Measurements from ENCODE around the gene DFFA.
A peak's percentile ranks its signal among the peaks of the same experiment; 100 is the strongest.

Gene DFFA

GRCh38 chr1:10440794-10441193, 31.5 kb downstream of the DFFA start:
- H3K4me1 ChIP-seq (ENCODE audit: control insufficient read depth, insufficient read depth, low read length, unreplicated experiment) = no peaks in the 10 kb centered on the region
- no peak overlapping the region for H2AFZ ChIP-seq (ENCODE audit: low read length, unreplicated experiment)
- H3K4me3 ChIP-seq (ENCODE audit: low read depth, low read length) = no peak overlapping the region
- H3K36me3 ChIP-seq (ENCODE audit: insufficient read depth, low read length) = no peaks in the 10 kb centered on the region
- no peaks in the 10 kb centered on the region for H3K79me2 ChIP-seq (ENCODE audit: control insufficient read depth, insufficient read depth, low read length, unreplicated experiment)
- H3K27me3 ChIP-seq (ENCODE audit: insufficient read depth, low read length) = no peaks in the 10 kb centered on the region
- H3K27ac ChIP-seq (ENCODE audit: low read depth, low read length) = no peak overlapping the region

DNA sequence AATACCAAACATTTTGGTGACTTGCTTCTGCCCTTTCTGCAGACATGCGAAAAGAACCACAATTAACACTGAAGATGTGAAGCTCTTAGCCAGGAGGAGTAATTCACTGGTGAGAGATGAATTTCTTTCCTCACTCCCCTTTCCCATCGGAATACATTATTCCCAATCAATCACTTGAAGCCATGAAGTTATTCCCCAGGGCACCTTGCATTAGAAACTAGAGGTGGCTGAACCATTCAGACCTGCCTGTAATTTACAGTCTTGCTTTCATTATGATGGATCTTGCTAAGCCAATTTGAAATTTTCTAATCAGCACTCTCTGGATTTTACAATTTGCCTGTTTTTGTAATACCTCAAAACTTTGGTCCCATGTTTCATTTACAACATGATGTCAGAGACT, 32.0 kb downstream of the DFFA start:
- Histone ChIP-seq H3K79me2 (ENCODE audit: control insufficient read depth, insufficient read depth, low read length, unreplicated experiment) (no peaks in the 10 kb centered on the region), H3K27me3 (ENCODE audit: insufficient read depth, low read length) (no peaks in the 10 kb centered on the region), H3K27ac (ENCODE audit: low read depth, low read length) (no peak overlapping the region), H3K4me1 (ENCODE audit: control insufficient read depth, insufficient read depth, low read length, unreplicated experiment) (no peaks in the 10 kb centered on the region), H3K4me3 (ENCODE audit: low read depth, low read length) (no peak overlapping the region), H3K36me3 (ENCODE audit: insufficient read depth, low read length) (no peaks in the 10 kb centered on the region), H2AFZ (ENCODE audit: low read length, unreplicated experiment) (no peak overlapping the region)

GRCh38 chr1:10438677-10439163, 33.6 kb downstream of the DFFA start:
- Histone ChIP-seq H3K4me1 (ENCODE audit: control insufficient read depth, insufficient read depth, low read length, unreplicated experiment) (no peaks in the 10 kb centered on the region), H2AFZ (ENCODE audit: low read length, unreplicated experiment) (no peak overlapping the region), H3K27me3 (ENCODE audit: insufficient read depth, low read length) (no peaks in the 10 kb centered on the region), H3K4me3 (ENCODE audit: low read depth, low read length) (no peak overlapping the region), H3K27ac (ENCODE audit: low read depth, low read length) (no peak overlapping the region), H3K79me2 (ENCODE audit: control insufficient read depth, insufficient read depth, low read length, unreplicated experiment) (no peaks in the 10 kb centered on the region), H3K36me3 (ENCODE audit: insufficient read depth, low read length) (no peaks in the 10 kb centered on the region)

GRCh38 chr1:10437052-10437451, 35.3 kb downstream of the DFFA start:
- Histone ChIP-seq H3K79me2 (ENCODE audit: control insufficient read depth, insufficient read depth, low read length, unreplicated experiment) (no peaks in the 10 kb centered on the region), H3K4me1 (ENCODE audit: control insufficient read depth, insufficient read depth, low read length, unreplicated experiment) (no peaks in the 10 kb centered on the region), H3K36me3 (ENCODE audit: insufficient read depth, low read length) (no peaks in the 10 kb centered on the region), H2AFZ (ENCODE audit: low read length, unreplicated experiment) (no peak overlapping the region), H3K4me3 (ENCODE audit: low read depth, low read length) (no peak overlapping the region), H3K27me3 (ENCODE audit: insufficient read depth, low read length) (no peaks in the 10 kb centered on the region), H3K27ac (ENCODE audit: low read depth, low read length) (no peak overlapping the region)

GRCh38 chr1:10434590-10434989, 37.7 kb downstream of the DFFA start:
- Histone ChIP-seq H3K79me2 (ENCODE audit: control insufficient read depth, insufficient read depth, low read length, unreplicated experiment) (peaks cover 5% of the 10 kb centered on the region), H3K27ac (ENCODE audit: low read depth, low read length) (no peak overlapping the region), H3K27me3 (ENCODE audit: insufficient read depth, low read length) (no peaks in the 10 kb centered on the region), H3K4me1 (ENCODE audit: control insufficient read depth, insufficient read depth, low read length, unreplicated experiment) (peaks cover 5% of the 10 kb centered on the region), H2AFZ (ENCODE audit: low read length, unreplicated experiment) (no peak overlapping the region), H3K4me3 (ENCODE audit: low read depth, low read length) (no peak overlapping the region), H3K36me3 (ENCODE audit: insufficient read depth, low read length) (no peaks in the 10 kb centered on the region)

DNA sequence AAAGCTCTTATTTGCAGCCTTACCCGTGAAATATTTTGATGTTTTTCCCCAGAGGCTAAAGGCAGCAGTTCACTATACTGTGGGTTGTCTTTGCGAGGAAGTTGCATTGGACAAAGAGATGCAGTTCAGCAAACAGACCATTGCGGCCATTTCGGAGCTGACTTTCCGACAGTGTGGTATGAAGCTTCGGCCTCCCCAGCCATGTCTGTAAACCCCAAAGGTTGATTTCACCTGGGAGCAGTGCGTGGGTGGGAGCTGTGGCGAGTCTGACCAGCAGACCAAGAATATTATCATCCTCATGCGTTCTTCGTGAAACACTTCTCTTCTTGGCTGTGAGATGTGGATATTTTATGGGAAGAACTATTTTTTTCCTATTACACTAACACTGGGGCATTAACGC, 38.5 kb downstream of the DFFA start:
- Histone ChIP-seq H3K4me1 (ENCODE audit: control insufficient read depth, insufficient read depth, low read length, unreplicated experiment) (peaks cover 7% of the 10 kb centered on the region), H2AFZ (ENCODE audit: low read length, unreplicated experiment) (no peak overlapping the region), H3K4me3 (ENCODE audit: low read depth, low read length) (no peak overlapping the region), H3K79me2 (ENCODE audit: control insufficient read depth, insufficient read depth, low read length, unreplicated experiment) (peaks cover 5% of the 10 kb centered on the region), H3K27me3 (ENCODE audit: insufficient read depth, low read length) (no peaks in the 10 kb centered on the region), H3K36me3 (ENCODE audit: insufficient read depth, low read length) (no peaks in the 10 kb centered on the region), H3K27ac (ENCODE audit: low read depth, low read length) (no peak overlapping the region)

DNA sequence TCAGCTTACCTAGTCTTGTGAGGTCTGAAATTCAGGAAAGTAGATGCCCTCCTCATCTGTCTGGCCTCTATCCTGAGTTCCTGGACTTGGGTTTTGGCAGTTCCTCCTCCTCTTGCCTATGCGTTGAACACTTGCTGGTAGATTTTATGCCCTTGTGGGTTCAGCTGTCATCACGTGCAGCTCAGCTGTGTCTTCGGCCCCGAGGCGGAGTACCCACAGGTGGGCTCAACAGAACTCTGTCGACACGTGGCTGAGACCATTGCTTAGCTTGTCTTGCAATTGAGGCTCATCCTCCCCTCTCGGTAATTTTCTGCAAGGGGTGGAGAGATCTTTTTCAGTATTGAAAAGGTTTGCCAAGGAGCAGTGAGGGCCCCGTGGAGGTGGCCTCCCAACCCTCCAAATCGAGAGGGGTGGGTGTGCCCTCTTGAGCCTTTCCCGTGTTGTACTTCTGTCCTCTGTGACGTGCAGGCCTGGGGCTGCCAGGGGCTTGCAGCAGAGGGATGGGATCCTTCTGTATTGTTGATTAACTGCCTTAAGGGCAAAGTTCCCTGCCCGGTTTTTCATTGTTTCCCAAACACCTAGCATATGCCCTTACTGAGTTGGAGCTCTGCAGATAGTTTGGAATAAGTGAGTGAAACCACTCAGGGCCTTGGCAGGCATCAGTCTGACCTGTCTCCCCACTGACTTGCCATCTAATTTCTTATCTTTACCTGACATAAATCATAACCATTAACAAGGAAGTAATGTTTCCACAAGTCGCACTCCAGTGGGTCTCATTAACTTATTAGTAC, 39.2 kb downstream of the DFFA start:
- H3K79me2 ChIP-seq (ENCODE audit: control insufficient read depth, insufficient read depth, low read length, unreplicated experiment) = peaks cover 5% of the 10 kb centered on the region
- peaks cover 7% of the 10 kb centered on the region for H3K4me1 ChIP-seq (ENCODE audit: control insufficient read depth, insufficient read depth, low read length, unreplicated experiment)
- H3K36me3 ChIP-seq (ENCODE audit: insufficient read depth, low read length) = no peaks in the 10 kb centered on the region
- H2AFZ ChIP-seq (ENCODE audit: low read length, unreplicated experiment) = no peak overlapping the region
- no peaks in the 10 kb centered on the region for H3K27me3 ChIP-seq (ENCODE audit: insufficient read depth, low read length)
- no peak overlapping the region for H3K27ac ChIP-seq (ENCODE audit: low read depth, low read length)
- H3K4me3 ChIP-seq (ENCODE audit: low read depth, low read length) = no peak overlapping the region

DNA sequence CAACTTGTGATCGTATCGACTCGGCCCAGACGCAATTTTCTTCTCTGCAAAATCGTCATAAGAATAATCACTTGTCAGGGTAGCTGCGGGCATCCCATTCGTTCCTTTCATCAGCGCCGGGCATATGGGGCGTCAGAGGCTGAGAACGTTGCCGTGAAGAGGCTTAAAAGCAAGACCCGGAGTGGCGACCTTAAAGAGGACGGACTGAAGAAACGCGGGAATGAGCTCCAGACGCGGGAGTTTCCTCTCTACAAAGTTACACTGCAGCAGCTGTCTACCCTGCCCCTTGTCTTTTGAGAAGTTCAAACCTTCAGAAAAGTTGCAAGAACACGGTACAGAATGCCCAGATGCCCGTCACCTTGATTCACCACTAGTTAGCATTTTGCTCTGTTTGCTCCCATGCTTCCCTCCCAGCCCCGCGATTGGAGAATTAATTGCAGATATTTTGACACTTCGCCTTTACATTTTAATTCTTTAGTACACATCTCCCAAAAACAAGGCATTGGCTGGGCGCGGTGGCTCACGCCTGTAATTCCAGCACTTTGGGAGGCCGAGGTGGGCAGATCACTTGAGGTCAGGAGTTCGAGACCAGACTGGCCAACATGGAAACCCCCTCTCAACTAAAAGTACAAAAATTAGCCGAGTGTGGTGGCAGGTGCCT, 41.1 kb downstream of the DFFA start:
- Histone ChIP-seq H3K4me1 (ENCODE audit: control insufficient read depth, insufficient read depth, low read length, unreplicated experiment) (peaks cover 7% of the 10 kb centered on the region), H3K27ac (ENCODE audit: low read depth, low read length) (peak overlapping the region; percentile 80), H3K36me3 (ENCODE audit: insufficient read depth, low read length) (no peaks in the 10 kb centered on the region), H3K79me2 (ENCODE audit: control insufficient read depth, insufficient read depth, low read length, unreplicated experiment) (peaks cover 5% of the 10 kb centered on the region), H2AFZ (ENCODE audit: low read length, unreplicated experiment) (peak overlapping the region; percentile 97), H3K27me3 (ENCODE audit: insufficient read depth, low read length) (no peaks in the 10 kb centered on the region), H3K4me3 (ENCODE audit: low read depth, low read length) (peak overlapping the region; percentile 89)

GRCh38 chr1:10430216-10431069, 41.9 kb downstream of the DFFA start, which contains the start of gene CENPS:
CENPS (plus strand) TSS chr1:10430433; CDS start chr1:10430518, 85 bp downstream.
- H3K27me3 ChIP-seq (ENCODE audit: insufficient read depth, low read length) = no peaks in the 10 kb centered on the region
- peak within 1 kb of the TSS; percentile 97 for H2AFZ ChIP-seq (ENCODE audit: low read length, unreplicated experiment)

DNA sequence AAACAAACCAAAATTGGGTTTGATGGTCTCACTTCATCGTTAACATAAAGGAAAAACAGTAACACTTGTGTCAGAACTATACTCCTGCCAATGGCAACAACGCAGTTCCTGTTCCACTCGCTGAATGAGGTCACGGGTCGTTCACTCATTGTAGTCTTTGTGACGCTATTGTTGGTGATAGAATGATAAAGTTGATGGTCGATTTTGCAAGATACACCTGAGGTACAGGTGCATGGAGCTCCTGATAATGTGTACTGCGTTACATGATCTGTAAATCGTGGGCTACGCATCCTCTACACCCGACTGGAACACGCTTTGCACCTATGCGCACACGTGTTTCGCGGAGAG, 42.5 kb downstream of the DFFA start:
- Histone ChIP-seq H3K4me1 (ENCODE audit: control insufficient read depth, insufficient read depth, low read length, unreplicated experiment) (peaks cover 7% of the 10 kb centered on the region), H3K79me2 (ENCODE audit: control insufficient read depth, insufficient read depth, low read length, unreplicated experiment) (peaks cover 5% of the 10 kb centered on the region), H2AFZ (ENCODE audit: low read length, unreplicated experiment) (peak overlapping the region; percentile 94), H3K36me3 (ENCODE audit: insufficient read depth, low read length) (no peaks in the 10 kb centered on the region), H3K27me3 (ENCODE audit: insufficient read depth, low read length) (no peaks in the 10 kb centered on the region), H3K4me3 (ENCODE audit: low read depth, low read length) (peak overlapping the region; percentile 89), H3K27ac (ENCODE audit: low read depth, low read length) (peak overlapping the region; percentile 80; the same call in 1 of the 2 replicates)

More at GRCh38 chr1:10430216-10431069, 41.9 kb downstream of the DFFA start, which contains the start of gene CENPS:
- peaks cover 5% of the 10 kb centered on the region for H3K79me2 ChIP-seq (ENCODE audit: control insufficient read depth, insufficient read depth, low read length, unreplicated experiment)
- H3K36me3 ChIP-seq (ENCODE audit: insufficient read depth, low read length) = no peaks in the 10 kb centered on the region
- peak within 1 kb of the TSS; percentile 80 for H3K27ac ChIP-seq (ENCODE audit: low read depth, low read length)
- peak within 1 kb of the TSS; percentile 89 for H3K4me3 ChIP-seq (ENCODE audit: low read depth, low read length)
- H3K4me1 ChIP-seq (ENCODE audit: control insufficient read depth, insufficient read depth, low read length, unreplicated experiment) = peaks cover 7% of the 10 kb centered on the region
